Memory B cell (primary cell): ENCODE measurements around the gene UGGT1.
A peak's percentile ranks its signal among the peaks of the same experiment; 100 is the strongest.
"Not testable (repeated sequence)": the region's sequence is repeated elsewhere in the genome, so short reads cannot be mapped to it uniquely, and the experiment has no call there.

ENCODE experiments used
- ATAC-seq: fragments of 150-1000 bp; cut with Tn5 transposase; 2 replicates; pipeline ENCODE4 v1.10.0; 2021; ENCODE audit warnings: low read depth, mild to moderate bottlenecking, moderate library complexity
- DNase-seq, 2 donors: peaks; one replicate each; pipeline ENCODE4 v3.0.0; 2022; ENCODE audit warnings: low spot score in 2 of 2
- H3K27ac Mint-ChIP-seq: one replicate; pipeline ENCODE4 v1.8.0; 2022; ENCODE audit warnings: mild to moderate bottlenecking, moderate library complexity, mixed read lengths
- H3K27me3 Mint-ChIP-seq: one replicate; pipeline ENCODE4 v1.8.0; 2022; ENCODE audit warnings: mixed read lengths
- H3K36me3 Mint-ChIP-seq: one replicate; pipeline ENCODE4 v1.8.0; 2022; ENCODE audit warnings: mild to moderate bottlenecking, mixed read lengths
- H3K4me1 Mint-ChIP-seq: one replicate; pipeline ENCODE4 v1.8.0; 2022; ENCODE audit warnings: mixed read lengths
- H3K4me3 Mint-ChIP-seq: one replicate; pipeline ENCODE4 v1.8.0; 2022; ENCODE audit warnings: mild to moderate bottlenecking, moderate library complexity, mixed read lengths
- H3K9me3 Mint-ChIP-seq: one replicate; pipeline ENCODE4 v1.8.0; 2022; ENCODE audit warnings: mixed read lengths

The UGGT1 gene

DNA sequence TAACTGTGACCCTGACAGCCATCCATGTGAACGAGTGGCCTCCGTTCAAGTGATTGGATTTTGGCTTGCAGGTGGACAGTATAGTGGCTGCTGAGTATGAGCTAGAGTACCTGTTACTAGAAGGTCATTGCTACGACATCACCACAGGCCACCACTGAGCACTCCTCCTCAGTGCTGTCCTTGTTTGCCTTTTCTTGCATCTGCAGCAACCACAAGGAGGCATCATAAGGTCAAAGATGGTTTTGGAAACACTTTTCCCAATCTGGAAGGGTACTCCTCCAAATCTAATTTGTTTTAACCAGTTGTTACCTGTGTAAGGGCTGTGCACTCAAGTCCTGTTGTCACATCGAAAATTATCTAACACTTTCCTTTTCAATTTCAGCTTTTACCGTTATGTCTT is 81.2 kb downstream of the UGGT1 start:
- Mint-ChIP-seq H3K27ac (no peak overlapping the region), H3K4me1 (peaks cover 3% of the 10 kb centered on the region), H3K9me3 (no peaks in the 10 kb centered on the region), H3K27me3 (no peaks in the 10 kb centered on the region), H3K4me3 (no peak overlapping the region), H3K36me3 (peaks cover 50% of the 10 kb centered on the region)
- DNase-seq (no peak), ATAC-seq (no peak)

DNA sequence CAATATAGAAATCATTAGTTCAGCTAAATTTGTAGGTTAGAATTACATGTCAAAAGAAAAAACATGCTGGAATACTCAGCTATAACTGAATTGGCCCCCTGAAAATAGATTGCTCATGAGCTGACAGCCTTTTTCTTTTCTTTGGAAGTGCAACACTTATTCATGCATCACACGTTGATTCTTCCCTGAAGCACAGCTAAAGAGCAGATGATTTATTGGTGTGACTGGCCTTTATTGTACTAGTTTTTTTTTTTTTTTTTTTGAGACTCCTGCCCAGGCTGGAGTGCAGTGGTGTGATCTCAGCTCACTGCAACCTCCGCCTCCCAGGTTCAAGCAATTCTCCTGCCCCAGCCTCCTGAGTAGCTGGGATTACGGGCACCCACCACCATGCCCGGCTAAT is 83.1 kb downstream of the UGGT1 start:
- H3K27me3 Mint-ChIP-seq, ATAC-seq, H3K4me3 Mint-ChIP-seq, H3K4me1 Mint-ChIP-seq, H3K9me3 Mint-ChIP-seq, DNase-seq, H3K27ac Mint-ChIP-seq: not testable (repeated sequence)
- peaks cover 58% of the 10 kb centered on the region for H3K36me3 Mint-ChIP-seq

DNA sequence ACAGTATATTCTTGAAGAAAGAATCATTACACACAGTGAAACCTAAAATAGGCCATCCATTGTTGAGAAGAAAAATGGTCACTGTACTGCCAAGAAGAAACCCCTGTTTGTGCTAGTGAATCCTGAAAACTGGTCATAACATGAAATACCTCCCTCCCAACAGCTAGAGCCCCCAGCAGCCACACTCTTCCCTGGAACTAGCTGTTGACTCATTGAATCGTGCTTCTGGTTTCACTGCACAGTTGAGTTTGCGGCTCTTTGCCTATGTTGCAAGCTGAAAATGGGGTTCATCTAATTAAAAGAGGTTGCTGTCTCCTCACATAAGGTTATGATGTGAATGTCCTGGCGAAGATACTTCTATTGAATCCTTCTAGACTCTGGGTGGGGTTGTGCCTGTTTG is 86.3 kb downstream of the UGGT1 start:
- peaks cover 56% of the 10 kb centered on the region for H3K36me3 Mint-ChIP-seq
- no peak for DNase-seq
- peak overlapping the region; percentile 79 for H3K27ac Mint-ChIP-seq
- H3K4me3 Mint-ChIP-seq, result no peak overlapping the region
- H3K9me3 Mint-ChIP-seq, result no peaks in the 10 kb centered on the region
- no peaks in the 10 kb centered on the region for H3K27me3 Mint-ChIP-seq
- no peaks in the 10 kb centered on the region for H3K4me1 Mint-ChIP-seq
- ATAC-seq, result no peak

DNA sequence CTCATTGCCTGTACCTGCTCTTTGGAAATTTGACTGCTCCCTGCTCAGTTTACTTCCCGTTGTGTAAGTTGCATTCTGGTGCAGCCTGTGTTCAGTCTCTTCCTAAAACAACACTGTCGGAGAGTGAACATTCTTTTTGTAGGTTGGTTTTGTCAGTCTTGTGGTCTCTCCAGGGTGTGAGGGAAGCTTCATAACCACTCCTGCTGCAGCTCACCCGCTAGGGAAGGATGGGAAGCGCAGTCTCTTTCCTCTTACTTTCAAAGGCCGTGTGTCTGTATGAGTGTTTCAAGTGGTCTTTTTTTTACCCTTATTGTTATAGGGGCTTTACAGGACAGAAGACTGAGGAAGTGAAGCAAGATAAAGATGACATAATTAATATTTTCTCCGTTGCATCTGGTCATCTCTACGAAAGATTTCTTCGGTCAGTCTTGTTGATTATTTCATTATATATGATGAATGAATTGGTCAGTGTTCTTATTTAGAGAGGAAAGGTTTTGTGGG is 87.2 kb downstream of the UGGT1 start:
- Mint-ChIP-seq H3K4me1 (no peaks in the 10 kb centered on the region), H3K27me3 (no peaks in the 10 kb centered on the region), H3K4me3 (no peak overlapping the region), H3K27ac (peak overlapping the region; percentile 62), H3K9me3 (no peaks in the 10 kb centered on the region), H3K36me3 (peaks cover 54% of the 10 kb centered on the region)
- ATAC-seq (no peak), DNase-seq (no peak)

DNA sequence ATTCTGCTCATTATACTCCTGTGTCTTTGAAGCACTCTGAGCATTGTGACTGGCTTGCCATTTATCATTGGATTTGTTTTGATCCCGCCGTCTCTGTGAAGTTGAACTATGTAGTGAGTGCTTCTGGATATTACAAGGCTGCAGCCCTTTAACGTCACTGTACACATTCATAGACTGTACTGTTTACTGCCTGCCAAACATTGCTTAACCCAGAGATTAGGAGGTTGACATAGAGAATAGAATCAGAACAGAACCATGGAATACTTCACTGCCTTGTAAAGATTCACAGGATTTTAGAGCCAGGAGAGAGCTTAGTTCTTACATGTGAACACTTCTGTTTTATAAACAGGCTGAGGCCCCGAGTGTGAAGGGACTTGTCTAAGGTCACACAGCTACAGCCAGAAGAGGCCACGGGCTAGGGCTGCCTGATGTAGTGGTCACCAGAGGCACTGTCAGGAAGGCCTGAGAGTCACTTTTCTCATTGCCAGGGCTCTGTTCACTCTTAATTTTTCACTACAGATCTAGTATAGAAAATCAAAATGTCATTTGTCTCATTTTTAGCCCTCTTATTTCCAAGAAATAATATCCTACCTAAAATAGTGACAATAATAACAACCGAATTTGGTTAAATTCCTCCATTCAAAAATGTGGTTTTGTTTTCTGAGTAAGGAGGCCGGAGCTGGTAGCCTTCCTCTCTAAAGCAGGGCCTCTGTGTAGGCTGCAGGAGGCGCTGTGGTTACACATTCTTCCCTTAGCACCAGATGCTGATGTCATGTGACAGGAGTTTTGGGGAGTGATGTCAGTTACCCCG is 87.9 kb downstream of the UGGT1 start:
- DNase-seq (peak; percentile 14 to 18), ATAC-seq (peak; percentile 84)
- Mint-ChIP-seq H3K36me3 (peaks cover 56% of the 10 kb centered on the region), H3K9me3 (no peaks in the 10 kb centered on the region), H3K27me3 (no peaks in the 10 kb centered on the region), H3K27ac (peak overlapping the region; percentile 62), H3K4me3 (no peak overlapping the region), H3K4me1 (peaks cover 4% of the 10 kb centered on the region)

DNA sequence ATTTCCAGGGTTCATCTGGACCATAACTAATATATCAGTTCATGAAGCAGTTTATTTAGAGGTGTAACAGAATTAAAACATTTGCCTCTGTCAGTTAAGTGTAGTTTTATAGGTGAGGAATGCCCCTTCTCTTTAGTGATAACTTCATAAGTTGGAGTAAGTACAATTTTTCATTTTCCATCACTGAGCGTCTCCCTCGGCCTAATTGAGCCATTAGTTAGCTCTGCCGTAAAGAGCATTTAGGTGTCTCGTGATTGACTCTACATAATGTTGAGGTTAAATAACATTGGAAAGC is 88.4 kb downstream of the UGGT1 start:
- Mint-ChIP-seq H3K27me3 (no peaks in the 10 kb centered on the region), H3K9me3 (no peaks in the 10 kb centered on the region), H3K4me3 (no peak overlapping the region), H3K4me1 (peaks cover 5% of the 10 kb centered on the region), H3K27ac (peak overlapping the region; percentile 62), H3K36me3 (peaks cover 58% of the 10 kb centered on the region)
- no peak for DNase-seq
- ATAC-seq, result no peak

DNA sequence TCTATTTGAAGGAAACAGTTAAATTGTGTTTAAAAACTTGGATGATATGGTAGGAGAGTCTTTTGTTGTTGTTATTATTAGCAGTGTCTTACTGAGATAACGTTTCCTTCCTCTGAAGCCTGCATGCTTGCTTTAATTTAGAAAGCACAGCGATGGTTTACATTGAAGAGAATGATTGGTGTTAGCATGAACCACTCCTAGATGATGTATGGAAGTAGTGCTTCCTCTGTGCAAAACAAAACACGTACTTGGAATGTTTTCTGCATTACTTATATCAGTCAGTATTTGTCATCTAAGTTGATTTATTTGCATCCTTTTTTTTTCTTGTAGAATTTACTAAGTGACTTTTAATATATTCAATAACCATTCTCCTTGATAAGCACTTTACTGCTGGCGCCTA is 89.0 kb downstream of the UGGT1 start:
- H3K36me3 Mint-ChIP-seq, result peaks cover 58% of the 10 kb centered on the region
- peaks cover 5% of the 10 kb centered on the region for H3K4me1 Mint-ChIP-seq
- H3K27ac Mint-ChIP-seq, result no peak overlapping the region
- no peaks in the 10 kb centered on the region for H3K27me3 Mint-ChIP-seq
- no peak overlapping the region for H3K4me3 Mint-ChIP-seq
- ATAC-seq, result no peak
- no peak for DNase-seq
- no peaks in the 10 kb centered on the region for H3K9me3 Mint-ChIP-seq

DNA sequence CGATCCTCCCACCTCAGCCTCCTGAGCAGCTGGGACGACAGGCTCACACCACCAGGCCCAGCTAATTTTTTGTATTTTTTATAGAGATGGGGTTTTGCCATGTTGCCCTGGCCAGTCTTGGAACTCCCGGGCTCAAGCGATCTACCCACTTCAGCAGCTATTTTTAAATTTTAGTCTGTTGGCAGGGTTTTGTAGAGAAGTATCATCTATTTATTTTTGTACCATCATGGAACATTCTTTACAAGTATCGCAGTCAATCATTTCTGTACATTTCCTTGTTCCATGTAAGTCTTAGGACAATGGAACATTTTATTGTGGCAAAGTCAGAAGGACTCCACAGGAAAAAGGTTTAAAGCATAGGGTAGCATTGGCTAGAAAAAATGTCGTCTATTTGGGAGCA is 94.6 kb downstream of the UGGT1 start:
- Mint-ChIP-seq H3K4me1 (peaks cover 5% of the 10 kb centered on the region), H3K27ac (no peak overlapping the region), H3K27me3 (no peaks in the 10 kb centered on the region), H3K9me3 (no peaks in the 10 kb centered on the region), H3K4me3 (no peak overlapping the region), H3K36me3 (peaks cover 50% of the 10 kb centered on the region)
- ATAC-seq, result no peak
- no peak for DNase-seq

DNA sequence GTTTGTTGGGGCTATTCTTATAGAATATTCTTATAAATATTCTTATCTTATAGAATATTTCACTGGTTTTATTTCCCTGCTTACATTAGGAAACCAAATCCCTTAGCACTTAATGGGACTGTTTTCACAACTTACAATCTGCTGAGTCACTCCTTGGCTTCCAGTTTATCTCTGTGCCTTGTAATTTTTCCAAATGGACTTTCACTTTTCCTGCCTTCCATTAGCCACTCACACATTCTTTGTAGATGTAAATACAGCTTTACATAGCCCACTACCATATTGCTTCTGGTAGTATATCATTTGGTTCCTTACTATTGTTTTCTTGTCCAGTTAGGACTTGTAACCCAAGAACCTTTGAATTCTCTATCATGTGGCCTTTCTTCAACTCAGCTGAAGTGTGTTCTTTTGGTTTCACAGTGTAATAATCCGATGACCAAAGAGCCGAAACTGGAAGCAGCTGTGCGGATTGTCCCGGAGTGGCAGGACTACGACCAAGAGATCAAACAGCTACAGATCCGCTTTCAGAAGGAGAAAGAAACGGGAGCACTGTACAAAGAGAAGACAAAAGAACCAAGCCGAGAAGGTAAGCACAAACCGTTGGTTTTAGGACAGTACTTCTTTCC is 96.1 kb downstream of the UGGT1 start:
- no peak for DNase-seq
- peaks cover 53% of the 10 kb centered on the region for H3K36me3 Mint-ChIP-seq

DNA sequence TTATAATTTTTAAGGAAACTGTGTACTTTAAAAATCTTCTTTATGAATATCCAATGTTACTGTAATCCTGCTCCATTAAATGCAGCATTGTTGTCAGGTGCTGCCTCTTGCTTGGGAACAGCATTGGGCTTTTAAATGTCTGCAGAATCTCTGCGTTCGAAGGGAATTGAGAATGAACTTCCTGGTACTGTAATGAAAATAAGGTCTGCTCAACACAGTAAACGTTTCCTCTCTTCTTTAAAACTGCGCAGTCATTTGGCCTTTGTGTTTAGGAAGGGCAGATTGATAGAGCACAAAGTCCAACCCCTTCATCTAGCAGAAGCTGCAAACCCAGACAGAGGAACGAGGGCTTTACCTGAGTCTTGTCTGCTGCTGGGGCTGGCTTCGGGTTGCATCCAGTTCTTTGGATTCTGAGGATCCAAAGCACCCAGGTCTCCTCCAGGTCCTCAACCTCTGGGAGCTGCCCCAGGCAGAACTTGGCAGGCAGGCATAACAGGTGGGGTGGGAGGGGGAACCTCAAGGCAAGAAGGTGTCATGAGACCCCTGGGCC is 104.5 kb downstream of the UGGT1 start:
- ATAC-seq (no peak), DNase-seq (no peak)
- Mint-ChIP-seq H3K36me3 (peaks cover 16% of the 10 kb centered on the region), H3K4me3 (no peak overlapping the region), H3K27ac (no peak overlapping the region), H3K27me3 (no peaks in the 10 kb centered on the region), H3K4me1 (peaks cover 13% of the 10 kb centered on the region), H3K9me3 (no peaks in the 10 kb centered on the region)

More for the DNA sequence above, 96.1 kb downstream of the UGGT1 start:
- no peaks in the 10 kb centered on the region for H3K9me3 Mint-ChIP-seq
- peaks cover 5% of the 10 kb centered on the region for H3K4me1 Mint-ChIP-seq
- no peak for ATAC-seq
- H3K27ac Mint-ChIP-seq, result no peak overlapping the region
- no peaks in the 10 kb centered on the region for H3K27me3 Mint-ChIP-seq
- no peak overlapping the region for H3K4me3 Mint-ChIP-seq

DNA sequence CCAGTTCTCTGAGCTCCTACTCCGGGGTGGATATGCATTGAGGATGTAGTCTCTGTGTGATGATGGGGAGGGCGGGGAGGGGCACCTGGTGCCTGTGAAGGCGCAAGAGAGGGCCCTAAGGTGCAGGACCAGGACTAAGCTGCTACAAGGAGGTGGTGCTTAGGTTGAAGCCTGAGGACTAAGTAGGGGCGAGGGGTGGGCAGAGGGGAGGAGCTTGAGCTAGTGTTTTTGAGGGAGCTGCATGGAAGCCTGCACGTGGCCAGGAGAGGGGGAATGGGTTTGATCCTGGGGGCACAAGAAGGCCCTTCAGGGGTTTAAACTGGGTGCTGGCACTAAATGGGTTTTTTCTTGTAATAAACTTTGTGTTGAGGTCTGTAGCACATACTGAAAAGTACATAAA is 105.0 kb downstream of the UGGT1 start:
- peaks cover 12% of the 10 kb centered on the region for H3K36me3 Mint-ChIP-seq
- no peak overlapping the region for H3K4me3 Mint-ChIP-seq
- ATAC-seq (no peak), DNase-seq (no peak)
- no peak overlapping the region for H3K27ac Mint-ChIP-seq
- H3K9me3 Mint-ChIP-seq, result no peaks in the 10 kb centered on the region
- H3K27me3 Mint-ChIP-seq, result no peaks in the 10 kb centered on the region
- H3K4me1 Mint-ChIP-seq, result peaks cover 13% of the 10 kb centered on the region

DNA sequence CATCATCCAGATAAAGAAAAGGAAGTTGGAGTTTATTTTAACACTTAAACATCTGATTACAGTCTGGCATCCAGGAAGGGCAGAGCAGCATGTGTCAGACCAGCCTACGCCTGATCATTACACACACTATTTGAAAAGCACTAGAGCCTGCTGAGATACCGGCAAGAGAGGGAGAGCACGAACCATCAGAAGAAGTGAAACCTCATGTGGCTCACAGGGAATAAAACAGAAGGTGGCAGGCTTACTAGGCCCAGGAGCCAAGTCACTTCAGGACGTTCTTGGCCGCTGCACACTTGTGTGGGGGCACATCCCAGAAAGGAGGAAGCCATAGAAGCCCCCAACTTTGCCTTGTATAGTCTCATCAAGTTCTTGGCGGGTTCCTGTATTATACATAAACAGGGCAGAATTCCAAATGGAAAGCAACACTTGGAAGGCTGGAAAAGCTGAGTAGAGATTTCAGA is 105.5 kb downstream of the UGGT1 start:
- Mint-ChIP-seq H3K4me1 (peaks cover 13% of the 10 kb centered on the region), H3K4me3 (no peak overlapping the region), H3K36me3 (peaks cover 9% of the 10 kb centered on the region), H3K9me3 (no peaks in the 10 kb centered on the region), H3K27ac (no peak overlapping the region), H3K27me3 (no peaks in the 10 kb centered on the region)
- DNase-seq, result no peak
- ATAC-seq, result peak; percentile 38

DNA sequence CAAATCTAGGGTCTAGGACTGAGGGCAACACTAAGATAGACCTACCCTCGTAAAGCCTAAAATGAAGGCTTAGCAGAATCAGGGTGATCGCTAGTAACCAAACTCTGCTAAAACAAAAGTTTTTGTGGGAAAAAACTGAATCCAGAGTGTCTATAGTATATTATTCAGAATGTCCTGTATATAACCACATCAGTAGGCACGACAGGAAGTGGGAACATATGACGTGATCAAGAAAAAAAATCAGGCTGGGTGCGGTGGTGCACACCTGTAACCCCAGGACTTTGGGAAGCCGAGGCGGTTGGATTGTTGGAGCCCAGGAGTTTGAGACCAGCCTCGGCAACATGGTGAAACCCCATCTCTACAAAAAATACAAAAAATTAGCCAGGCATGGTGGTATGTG is 106.1 kb downstream of the UGGT1 start:
- H3K4me3 Mint-ChIP-seq, result no peak overlapping the region
- H3K9me3 Mint-ChIP-seq, result no peaks in the 10 kb centered on the region
- DNase-seq (no peak), ATAC-seq (no peak)
- no peaks in the 10 kb centered on the region for H3K27me3 Mint-ChIP-seq
- H3K27ac Mint-ChIP-seq, result no peak overlapping the region
- peaks cover 6% of the 10 kb centered on the region for H3K36me3 Mint-ChIP-seq
- H3K4me1 Mint-ChIP-seq, result peaks cover 13% of the 10 kb centered on the region

DNA sequence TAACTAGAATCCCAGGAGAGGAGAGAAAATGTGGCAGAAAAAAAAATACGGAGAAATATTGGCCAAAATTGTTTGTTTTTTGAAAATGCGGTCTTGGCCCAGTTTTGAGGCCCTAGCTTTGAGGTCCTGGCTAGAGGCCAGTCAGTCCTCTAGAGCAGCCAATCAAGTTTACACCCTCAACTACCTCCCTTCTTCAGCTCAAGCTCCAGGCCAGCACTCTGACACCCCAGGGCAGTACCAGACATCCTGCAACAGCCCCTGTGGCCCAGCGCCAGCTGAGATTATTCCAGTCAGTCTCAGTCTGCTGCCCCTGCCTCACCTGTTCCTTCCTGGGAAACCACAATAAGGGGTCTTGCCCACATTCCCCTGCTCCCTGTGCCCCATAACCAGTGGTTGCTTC is 107.7 kb downstream of the UGGT1 start:
- no peaks in the 10 kb centered on the region for H3K27me3 Mint-ChIP-seq
- H3K4me3 Mint-ChIP-seq, result no peak overlapping the region
- ATAC-seq, result no peak
- DNase-seq, result no peak
- H3K36me3 Mint-ChIP-seq, result no peaks in the 10 kb centered on the region
- H3K9me3 Mint-ChIP-seq, result no peaks in the 10 kb centered on the region
- no peak overlapping the region for H3K27ac Mint-ChIP-seq
- peaks cover 13% of the 10 kb centered on the region for H3K4me1 Mint-ChIP-seq
